LNCaP clone FGC (cell line): Measurements from ENCODE around the gene MTA1.
A peak's percentile ranks its signal among the peaks of the same experiment; 100 is the strongest.

Source experiments
- DNase-seq: peaks from one replicate; pipeline ENCODE4 v3.0.0-alpha.2; 2011; ENCODE audit warnings: low read depth
- H3K4me3 ChIP-seq: 2 replicates; pipeline ENCODE4 v1.5.1; 2011; ENCODE audit warnings: mild to moderate bottlenecking, low read depth, low read length, control low read depth
- TF ChIP-seq, protein P1 (sequence below): IDR thresholded peaks from 2 replicates; pipeline ENCODE4 v1.5.1; 2012; ENCODE audit warnings: mild to moderate bottlenecking; ENCODE audit not compliant: control insufficient read depth, insufficient read depth; ENCODE audit errors: extremely low read depth

Gene MTA1

GRCh38 chr14:105492031-105492970 is 72.7 kb downstream of the MTA1 start:
- peak; percentile 71 for DNase-seq
- TF ChIP-seq, protein P1, sequence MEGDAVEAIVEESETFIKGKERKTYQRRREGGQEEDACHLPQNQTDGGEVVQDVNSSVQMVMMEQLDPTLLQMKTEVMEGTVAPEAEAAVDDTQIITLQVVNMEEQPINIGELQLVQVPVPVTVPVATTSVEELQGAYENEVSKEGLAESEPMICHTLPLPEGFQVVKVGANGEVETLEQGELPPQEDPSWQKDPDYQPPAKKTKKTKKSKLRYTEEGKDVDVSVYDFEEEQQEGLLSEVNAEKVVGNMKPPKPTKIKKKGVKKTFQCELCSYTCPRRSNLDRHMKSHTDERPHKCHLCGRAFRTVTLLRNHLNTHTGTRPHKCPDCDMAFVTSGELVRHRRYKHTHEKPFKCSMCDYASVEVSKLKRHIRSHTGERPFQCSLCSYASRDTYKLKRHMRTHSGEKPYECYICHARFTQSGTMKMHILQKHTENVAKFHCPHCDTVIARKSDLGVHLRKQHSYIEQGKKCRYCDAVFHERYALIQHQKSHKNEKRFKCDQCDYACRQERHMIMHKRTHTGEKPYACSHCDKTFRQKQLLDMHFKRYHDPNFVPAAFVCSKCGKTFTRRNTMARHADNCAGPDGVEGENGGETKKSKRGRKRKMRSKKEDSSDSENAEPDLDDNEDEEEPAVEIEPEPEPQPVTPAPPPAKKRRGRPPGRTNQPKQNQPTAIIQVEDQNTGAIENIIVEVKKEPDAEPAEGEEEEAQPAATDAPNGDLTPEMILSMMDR: no peak
- peak overlapping the region; percentile 70 for H3K4me3 ChIP-seq

DNA sequence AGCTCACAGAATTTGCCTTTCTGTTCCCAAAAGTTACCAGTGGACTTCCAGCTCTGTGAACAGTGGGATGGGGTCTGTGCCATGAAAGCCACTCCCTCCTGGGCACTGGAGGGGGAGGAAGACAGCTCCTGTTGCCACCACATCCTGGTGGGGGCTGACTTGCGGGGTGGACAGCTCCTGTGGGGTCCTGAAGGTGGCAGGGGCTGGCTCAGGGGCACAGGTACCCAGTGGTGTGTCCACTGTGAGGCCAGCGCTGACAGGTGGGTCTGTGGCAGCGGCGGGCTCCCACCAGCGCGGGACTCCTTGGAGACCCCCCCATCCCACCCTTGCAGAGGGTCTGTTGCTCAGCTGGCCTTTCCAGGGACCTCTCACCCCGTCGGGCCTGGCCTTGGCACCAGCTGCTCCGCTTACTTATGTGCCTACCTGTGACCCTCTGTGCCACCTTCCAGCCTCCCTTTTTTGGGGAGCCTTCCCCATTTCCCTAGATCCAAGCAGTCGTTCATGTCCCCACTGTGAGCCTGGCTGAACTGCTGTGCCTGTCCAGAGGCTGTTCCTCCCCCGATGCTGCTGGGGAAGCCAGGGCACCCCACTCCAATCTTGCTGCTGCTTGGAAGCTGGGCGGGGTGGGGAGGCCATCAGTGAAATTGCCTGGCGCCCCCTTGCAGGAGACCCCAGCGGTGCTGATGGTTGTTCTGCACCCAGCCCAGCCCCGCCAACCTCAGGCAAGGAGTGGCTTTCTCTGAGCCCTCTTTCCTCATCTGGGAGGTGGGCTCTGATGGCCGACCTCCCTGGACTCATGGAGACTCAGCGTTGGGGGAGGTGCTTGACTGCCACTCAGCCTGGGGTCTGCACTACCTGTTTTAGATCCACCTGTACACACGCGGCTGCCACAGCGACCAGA is 73.6 kb downstream of the MTA1 start:
- no peak for DNase-seq
- TF ChIP-seq, protein P1: no peak
- H3K4me3 ChIP-seq: no peak overlapping the region

DNA sequence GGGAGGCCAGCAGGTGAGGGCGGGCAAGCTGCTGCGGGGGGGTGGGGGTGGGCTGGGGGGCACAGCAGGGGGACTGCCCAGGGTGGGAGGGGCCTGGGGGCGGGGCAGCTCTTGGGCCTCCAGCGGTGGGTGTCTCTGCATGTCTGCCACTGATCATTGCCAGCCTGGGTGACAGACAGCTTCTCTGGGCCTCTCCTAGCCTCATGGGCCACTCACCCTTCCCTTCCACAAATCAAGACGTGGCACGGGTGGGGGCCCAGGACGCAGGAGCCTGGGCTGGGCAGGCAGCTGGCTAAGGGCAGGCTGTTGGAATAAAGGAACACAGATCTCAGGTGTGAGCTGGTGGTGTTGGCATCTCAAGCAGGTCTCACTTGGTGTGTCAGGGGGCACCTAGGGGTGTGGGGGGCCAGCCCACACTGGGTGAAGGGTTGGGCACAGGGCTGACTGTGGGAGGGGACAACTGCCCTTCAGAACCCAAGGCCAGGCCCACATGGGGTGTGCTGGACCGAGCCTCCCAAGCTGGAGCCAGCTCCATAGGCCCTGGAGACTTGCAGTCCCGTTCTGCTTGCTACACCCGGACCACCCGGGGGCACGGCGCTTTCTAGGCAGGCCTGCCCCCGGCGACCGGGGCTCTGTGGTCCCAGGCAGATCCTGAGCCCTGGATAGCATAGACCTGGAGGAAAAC is 74.4 kb downstream of the MTA1 start:
- no peak for DNase-seq
- TF ChIP-seq, protein P1: no peak
- H3K4me3 ChIP-seq: no peak overlapping the region

- TF ChIP-seq, protein P1: no peak
Measured at GRCh38 chr14:105494606-105494929, 74.9 kb downstream of the MTA1 start.

DNA sequence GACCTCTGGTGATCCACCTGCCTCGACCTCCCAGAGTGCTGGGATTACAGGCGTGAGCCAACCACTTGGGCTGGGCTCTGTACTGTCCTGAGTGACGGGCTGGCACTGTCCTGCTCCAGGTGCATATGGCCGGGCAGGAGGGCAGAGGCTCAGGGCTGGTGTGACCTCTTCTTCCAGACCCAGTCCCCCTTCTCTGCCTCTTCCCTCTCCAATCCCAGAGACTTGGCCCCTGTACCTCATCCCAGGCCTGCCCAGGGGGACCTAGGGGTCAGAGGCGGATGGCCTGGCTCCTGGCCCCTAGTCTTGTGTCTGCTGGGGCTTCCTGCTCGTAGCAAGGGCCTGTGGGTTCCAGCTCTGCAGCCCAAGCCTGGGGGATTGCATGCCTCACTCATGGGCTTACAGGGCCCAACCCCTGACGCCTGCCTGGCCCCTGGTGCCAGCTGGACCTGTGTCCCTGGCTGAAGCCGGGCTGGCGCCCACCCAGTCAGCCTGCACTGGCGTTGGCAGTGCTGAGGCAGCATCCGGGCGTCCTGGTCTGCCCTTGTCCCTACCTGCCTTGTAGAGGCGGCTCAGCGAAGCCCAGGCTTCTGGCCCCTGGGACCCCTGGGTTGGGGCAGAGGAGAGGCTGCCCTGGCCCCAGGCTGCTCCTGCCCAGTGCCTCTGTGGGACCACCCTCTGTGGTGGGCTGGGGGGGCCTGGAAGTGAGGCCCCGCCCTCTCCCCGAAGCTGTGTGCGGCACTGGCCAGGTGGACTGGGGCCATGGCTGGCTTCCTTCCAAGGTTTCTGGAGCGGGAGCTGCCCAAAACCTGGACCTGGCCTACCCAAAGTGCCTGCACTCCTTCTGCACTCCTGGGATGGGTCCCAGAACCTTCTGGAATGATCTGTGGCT is 75.7 kb downstream of the MTA1 start:
- DNase-seq: peak; percentile 44
- TF ChIP-seq, protein P1: no peak
- no peak overlapping the region for H3K4me3 ChIP-seq

More at GRCh38 chr14:105494606-105494929, 74.9 kb downstream of the MTA1 start:
- no peak for DNase-seq
- no peak overlapping the region for H3K4me3 ChIP-seq
